HepG2 (cell line): Measurements from ENCODE around the gene ADAMTS15. TPM values are rescaled to one million over a fixed set of nuclear protein-coding genes. Genes with fewer than 3 reads are reported as not detected.

Experiments
- ESRRA ChIP-seq: sonication (generic); formaldehyde crosslinking; IDR thresholded peaks from 2 replicates; pipeline ENCODE4 v1.5.1; 2020; ENCODE audit warnings: mild to moderate bottlenecking, low read depth, missing genetic modification reagents
- IRF9 ChIP-seq: sonication (generic); formaldehyde crosslinking; IDR thresholded peaks from 2 replicates; pipeline ENCODE4 v1.8.0; 2022; ENCODE audit warnings: missing genetic modification reagents, mild to moderate bottlenecking, borderline replicate concordance
- LBX2 ChIP-seq: sonication (generic); formaldehyde crosslinking; IDR thresholded peaks from 2 replicates; pipeline ENCODE4 v1.5.0; 2020; ENCODE audit warnings: missing genetic modification reagents, mild to moderate bottlenecking, borderline replicate concordance
- ZFP1 ChIP-seq: IDR thresholded peaks from 2 replicates; pipeline ENCODE4 v1.6.1; 2016
- ZNF34 ChIP-seq: sonication (generic); formaldehyde crosslinking; IDR thresholded peaks from 2 replicates; pipeline ENCODE4 v1.4.0; 2020; ENCODE audit warnings: mild to moderate bottlenecking, missing genetic modification reagents, borderline replicate concordance
- ZNF883 ChIP-seq: sonication (generic); formaldehyde crosslinking; IDR thresholded peaks from 2 replicates; pipeline ENCODE4 v1.5.1; 2020; ENCODE audit warnings: mild to moderate bottlenecking, missing genetic modification reagents; ENCODE audit errors: not compliant biosample characterization
- polyA plus RNA-seq, 8 experiments: library from polyadenylated mRNA; depleted of rRNA in 3 of 8; stranded (reverse) in 7 of 8; unstranded in 1 of 8; fragments of >200 nt; fragmentation: Illumina TruSeq in 4 of 8; extraction: Trizol in 4 of 8; gene quantifications; 2 replicates each; pipeline versions ENCODE4 v1.2.1 to v1.2.3, GENCODE V29; 2011 to 2016; ENCODE audit warnings: low read depth in 4 of 8, missing spikeins in 1 of 8, mixed read lengths in 1 of 8; ENCODE audit not compliant: insufficient read depth in 1 of 8
- total RNA-seq, 5 experiments: library from RNA; depleted of rRNA; stranded (reverse); fragments of >200 nt; fragmentation: Illumina TruSeq; extraction: Trizol; gene quantifications; 2 replicates each; pipeline ENCODE4 v1.2.3, GENCODE V29; 2016; ENCODE audit warnings: low read depth in 1 of 5
- TF ChIP-seq, protein P1 (sequence below): sonication (generic); formaldehyde crosslinking; IDR thresholded peaks from 2 replicates; pipeline ENCODE4 v1.4.0; 2020; ENCODE audit warnings: mild to moderate bottlenecking, missing genetic modification reagents, borderline replicate concordance

Gene ADAMTS15
- total and polyA plus RNA-seq, 2 of the 13 experiments (the other 11 are each of a cell fraction or from before 2014, with no cell fraction given) = 0.01 to 0.02 TPM

- TF ChIP-seq, protein P1, sequence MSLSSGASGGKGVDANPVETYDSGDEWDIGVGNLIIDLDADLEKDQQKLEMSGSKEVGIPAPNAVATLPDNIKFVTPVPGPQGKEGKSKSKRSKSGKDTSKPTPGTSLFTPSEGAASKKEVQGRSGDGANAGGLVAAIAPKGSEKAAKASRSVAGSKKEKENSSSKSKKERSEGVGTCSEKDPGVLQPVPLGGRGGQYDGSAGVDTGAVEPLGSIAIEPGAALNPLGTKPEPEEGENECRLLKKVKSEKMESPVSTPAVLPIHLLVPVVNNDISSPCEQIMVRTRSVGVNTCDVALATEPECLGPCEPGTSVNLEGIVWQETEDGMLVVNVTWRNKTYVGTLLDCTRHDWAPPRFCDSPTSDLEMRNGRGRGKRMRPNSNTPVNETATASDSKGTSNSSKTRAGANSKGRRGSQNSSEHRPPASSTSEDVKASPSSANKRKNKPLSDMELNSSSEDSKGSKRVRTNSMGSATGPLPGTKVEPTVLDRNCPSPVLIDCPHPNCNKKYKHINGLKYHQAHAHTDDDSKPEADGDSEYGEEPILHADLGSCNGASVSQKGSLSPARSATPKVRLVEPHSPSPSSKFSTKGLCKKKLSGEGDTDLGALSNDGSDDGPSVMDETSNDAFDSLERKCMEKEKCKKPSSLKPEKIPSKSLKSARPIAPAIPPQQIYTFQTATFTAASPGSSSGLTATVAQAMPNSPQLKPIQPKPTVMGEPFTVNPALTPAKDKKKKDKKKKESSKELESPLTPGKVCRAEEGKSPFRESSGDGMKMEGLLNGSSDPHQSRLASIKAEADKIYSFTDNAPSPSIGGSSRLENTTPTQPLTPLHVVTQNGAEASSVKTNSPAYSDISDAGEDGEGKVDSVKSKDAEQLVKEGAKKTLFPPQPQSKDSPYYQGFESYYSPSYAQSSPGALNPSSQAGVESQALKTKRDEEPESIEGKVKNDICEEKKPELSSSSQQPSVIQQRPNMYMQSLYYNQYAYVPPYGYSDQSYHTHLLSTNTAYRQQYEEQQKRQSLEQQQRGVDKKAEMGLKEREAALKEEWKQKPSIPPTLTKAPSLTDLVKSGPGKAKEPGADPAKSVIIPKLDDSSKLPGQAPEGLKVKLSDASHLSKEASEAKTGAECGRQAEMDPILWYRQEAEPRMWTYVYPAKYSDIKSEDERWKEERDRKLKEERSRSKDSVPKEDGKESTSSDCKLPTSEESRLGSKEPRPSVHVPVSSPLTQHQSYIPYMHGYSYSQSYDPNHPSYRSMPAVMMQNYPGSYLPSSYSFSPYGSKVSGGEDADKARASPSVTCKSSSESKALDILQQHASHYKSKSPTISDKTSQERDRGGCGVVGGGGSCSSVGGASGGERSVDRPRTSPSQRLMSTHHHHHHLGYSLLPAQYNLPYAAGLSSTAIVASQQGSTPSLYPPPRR (CRISPR knock-in tag) = no peak
- TF ChIP-seq IRF9 (CRISPR knock-in tag) (no peak), ZFP1 (CRISPR knock-in tag) (no peak), ZNF883 (CRISPR knock-in tag) (no peak), LBX2 (no peak), ESRRA (CRISPR knock-in tag) (no peak), ZNF34 (CRISPR knock-in tag) (no peak)
Observed at GRCh38 chr11:130452940-130453339, 4.5 kb downstream of the ADAMTS15 start (continued).
